ENCODE data around the gene CLUH. TPM values are rescaled to one million over a fixed set of nuclear protein-coding genes. Genes with fewer than 3 reads are reported as not detected.
A peak's percentile ranks its signal among the peaks of the same experiment; 100 is the strongest.
"Not testable (repeated sequence)": the region's sequence is repeated elsewhere in the genome, so short reads cannot be mapped to it uniquely, and the experiment has no call there.

Gene CLUH
- total and polyA plus RNA-seq, 12 donors, result 55.6 to 198 (median 167) TPM

GRCh38 chr17:2672026-2672425 lies 39.5 kb downstream of the CLUH start:
- Histone ChIP-seq H3K4me3 (no peak overlapping the region), H3K27me3 (no peaks in the 10 kb centered on the region), H3K27ac (no peak overlapping the region), H3K4me1 (no peaks in the 10 kb centered on the region), H3K9me3 (no peaks in the 10 kb centered on the region), H3K36me3 (peaks cover 0 to 100% (median 63%) of the 10 kb centered on the region in 9 donors)
- intact Hi-C loops (cut with DNase I), result loop anchor here in 6 of 10 donors (5.0 to 10.0 kb wide), 2 partner anchors 75 to 77 kb away; partner anchors contain the start of gene PAFAH1B1 (in 5 of the 6)
- TF ChIP-seq CTCF (IDR thresholded peaks at IDR 0.05), result no peak
- DNase-seq (no peak), ATAC-seq (no peak)
- WGBS, 2 donors, result 94 to 95% methylated on average over 5 of the region's 5 CpGs

GRCh38 chr17:2660410-2660809 lies 51.2 kb downstream of the CLUH start:
- ATAC-seq, H3K27me3 ChIP-seq, H3K27ac ChIP-seq, DNase-seq, H3K9me3 ChIP-seq, H3K4me3 ChIP-seq: not testable (repeated sequence)
- Histone ChIP-seq H3K36me3 (peaks cover 0 to 24% (median 3%) of the 10 kb centered on the region in 9 donors), H3K4me1 (peaks cover 0 to 49% (median 12%) of the 10 kb centered on the region in 9 donors)
- 98% methylated on average over 4 of the region's 4 CpGs for WGBS, 2 donors
- intact Hi-C loops (cut with DNase I), result loop anchor here in 1 of 10 donors (10.0 kb wide), 1 partner anchor 66 kb away; the partner anchor contains the start of gene PAFAH1B1

GRCh38 chr17:2659337-2659736 lies 52.2 kb downstream of the CLUH start:
- H3K27me3 ChIP-seq, H3K4me3 ChIP-seq, H3K9me3 ChIP-seq: not testable (repeated sequence)
- peak overlapping the region in 1 of 10 donors; percentile 10 for H3K27ac ChIP-seq
- peaks cover 0 to 51% (median 14%) of the 10 kb centered on the region in 9 donors for H3K4me1 ChIP-seq
- DNase-seq (peak in 1 of 2 donors; percentile 15), ATAC-seq (peak in 7 of 8 donors; percentile 20 to 72 (median 36))
- 43 to 57% methylated on average over 8 of the region's 8 CpGs for WGBS, 2 donors
- intact Hi-C loops (cut with DNase I), result loop anchor here in 2 of 10 donors (10.0 kb wide), 1 partner anchor 55 kb away; no protein-coding TSS in a partner anchor
- peaks cover 0 to 20% (median 3%) of the 10 kb centered on the region in 9 donors for H3K36me3 ChIP-seq

GRCh38 chr17:2656283-2656682 lies 55.3 kb downstream of the CLUH start:
- H3K27ac ChIP-seq, result peak overlapping the region in 1 of 10 donors; percentile 21
- H3K9me3 ChIP-seq, result peaks cover 0 to 6% (median 0%) of the 10 kb centered on the region in 11 donors
- ATAC-seq (no peak), DNase-seq (no peak)
- H3K36me3 ChIP-seq, result peaks cover 0 to 45% (median 10%) of the 10 kb centered on the region in 9 donors
- H3K27me3 ChIP-seq, result no peaks in the 10 kb centered on the region
- WGBS, 2 donors, result 0 to 41% methylated on average over 1 of the region's 1 CpG
- no peak for TF ChIP-seq CTCF (IDR thresholded peaks at IDR 0.05)
- H3K4me3 ChIP-seq, result no peak overlapping the region
- intact Hi-C loops (cut with DNase I), result loop anchor here in 2 of 10 donors (10.0 kb wide), 1 partner anchor 51 kb away; no protein-coding TSS in a partner anchor
- peaks cover 0 to 47% (median 12%) of the 10 kb centered on the region in 9 donors for H3K4me1 ChIP-seq

GRCh38 chr17:2655546-2655945 lies 56.0 kb downstream of the CLUH start:
- intact Hi-C loops (cut with DNase I), result loop anchor here in 2 of 10 donors (10.0 kb wide), 1 partner anchor 51 kb away; no protein-coding TSS in a partner anchor
- whole genome bisulfite sequencing, 2 donors, result 65% methylated on average over 7 of the region's 7 CpGs
- TF ChIP-seq CTCF (IDR thresholded peaks at IDR 0.05), result no peak
- H3K4me1 ChIP-seq, result peaks cover 0 to 52% (median 12%) of the 10 kb centered on the region in 9 donors
- H3K27me3 ChIP-seq, result no peaks in the 10 kb centered on the region
- peaks cover 0 to 6% (median 0%) of the 10 kb centered on the region in 11 donors for H3K9me3 ChIP-seq
- H3K4me3 ChIP-seq, result no peak overlapping the region
- peak overlapping the region in 1 of 10 donors; percentile 21 for H3K27ac ChIP-seq
- peak in 1 of 8 donors; percentile 28 for ATAC-seq
- no peak for DNase-seq
- peaks cover 0 to 51% (median 10%) of the 10 kb centered on the region in 9 donors for H3K36me3 ChIP-seq

GRCh38 chr17:2652911-2653310 lies 58.7 kb downstream of the CLUH start:
- not testable (repeated sequence) for DNase-seq, ATAC-seq, H3K27ac ChIP-seq, H3K4me3 ChIP-seq, H3K27me3 ChIP-seq, H3K9me3 ChIP-seq
- peaks cover 0 to 29% (median 7%) of the 10 kb centered on the region in 9 donors for H3K4me1 ChIP-seq
- peaks cover 0 to 64% (median 10%) of the 10 kb centered on the region in 9 donors for H3K36me3 ChIP-seq
- 89 to 90% methylated on average over 3 of the region's 3 CpGs for whole genome bisulfite sequencing, 2 donors
- intact Hi-C loops (cut with DNase I), result loop anchor here in 2 of 10 donors (10.0 kb wide), 1 partner anchor 48 kb away; no protein-coding TSS in a partner anchor
